Mucosa of descending colon (tissue), 3 donors: ENCODE measurements around the gene ARMC2. TPM values are rescaled to one million over a fixed set of nuclear protein-coding genes. Genes with fewer than 3 reads are reported as not detected.

Source experiments
- ATAC-seq: fragments of 200-7000 bp; cut with Tn5 transposase; one replicate; pipeline ENCODE4 v1.9.1; 2020; ENCODE audit warnings: mild to moderate bottlenecking, moderate library complexity
- DNase-seq, 3 donors: peaks; one replicate each; pipeline ENCODE4 v3.0.0-alpha.2; 2020
- H3K36me3 ChIP-seq: fragments of 200-600 bp; one replicate; pipeline ENCODE4 v1.8.0; 2021; ENCODE audit warnings: low read depth, mild to moderate bottlenecking
- H3K4me1 ChIP-seq: fragments of 200-600 bp; one replicate; pipeline ENCODE4 v1.8.0; 2021; ENCODE audit warnings: low read depth, mild to moderate bottlenecking
- H3K4me3 ChIP-seq: fragments of 200-600 bp; one replicate; pipeline ENCODE4 v1.8.0; 2021; ENCODE audit warnings: mild to moderate bottlenecking
- H3K9me3 ChIP-seq: fragments of 200-600 bp; one replicate; pipeline ENCODE4 v1.8.0; 2021; ENCODE audit warnings: mild to moderate bottlenecking
- intact Hi-C, 2 donors: fragments of 100-400 bp; cut with DNase I in 1 of 2; cut with micrococcal nuclease in 1 of 2; formaldehyde crosslinking; loops; one replicate each; pipeline versions ENCODE4 v1.11.0 to v1.11.1; 2022; cut with DNase I, micrococcal nuclease
- total RNA-seq, 3 donors: library from RNA; stranded (reverse); fragmentation: NEBNext Ultra II Directional in 2 of 3; extraction: Animal tissue kit (Norgen Biotek cat#: 25700) in 2 of 3; gene quantifications; one replicate each; pipeline versions ENCODE4 v1.2.1 to v1.2.4, GENCODE V29; 2021 to 2023
- TF ChIP-seq, protein P1 (sequence below): fragments of 200-600 bp; IDR thresholded peaks from one replicate; pipeline ENCODE4 v1.8.0; 2022; ENCODE audit warnings: antibody characterized with exemption, mild to moderate bottlenecking
- donor health status: DM: no; HTN: no; CAD: no; lungs with moderate emphysema.
- donor health status: DM: no; HTN: no; CAD: no.
- donor health status: DM: no; HTN: yes; CAD: no.

The ARMC2 gene
- total RNA-seq, 3 donors from 2014 or later: 3.5 to 5.5 (median 4.8) TPM

DNA sequence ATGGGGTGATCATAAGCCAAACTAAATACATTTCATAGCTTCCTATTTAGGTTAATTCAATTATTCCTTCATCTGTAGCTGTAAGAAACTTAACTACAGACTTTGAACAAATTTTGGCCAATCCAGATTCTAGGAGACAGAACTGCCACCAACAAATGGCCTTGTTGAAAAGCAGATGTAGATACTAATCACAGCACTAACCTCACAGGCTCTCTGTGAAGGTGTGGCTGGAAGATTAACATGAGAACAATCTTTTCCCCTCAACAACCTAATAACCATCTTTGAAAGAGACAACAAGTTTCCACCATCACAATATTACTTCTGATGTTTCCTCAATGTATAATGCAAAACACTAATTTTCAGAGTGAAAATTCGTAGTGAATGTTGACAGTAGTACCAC, 158.6 kb downstream of the ARMC2 start:
- H3K4me3 ChIP-seq: no peak overlapping the region
- intact Hi-C loops: no loop called here
- TF ChIP-seq, protein P1, sequence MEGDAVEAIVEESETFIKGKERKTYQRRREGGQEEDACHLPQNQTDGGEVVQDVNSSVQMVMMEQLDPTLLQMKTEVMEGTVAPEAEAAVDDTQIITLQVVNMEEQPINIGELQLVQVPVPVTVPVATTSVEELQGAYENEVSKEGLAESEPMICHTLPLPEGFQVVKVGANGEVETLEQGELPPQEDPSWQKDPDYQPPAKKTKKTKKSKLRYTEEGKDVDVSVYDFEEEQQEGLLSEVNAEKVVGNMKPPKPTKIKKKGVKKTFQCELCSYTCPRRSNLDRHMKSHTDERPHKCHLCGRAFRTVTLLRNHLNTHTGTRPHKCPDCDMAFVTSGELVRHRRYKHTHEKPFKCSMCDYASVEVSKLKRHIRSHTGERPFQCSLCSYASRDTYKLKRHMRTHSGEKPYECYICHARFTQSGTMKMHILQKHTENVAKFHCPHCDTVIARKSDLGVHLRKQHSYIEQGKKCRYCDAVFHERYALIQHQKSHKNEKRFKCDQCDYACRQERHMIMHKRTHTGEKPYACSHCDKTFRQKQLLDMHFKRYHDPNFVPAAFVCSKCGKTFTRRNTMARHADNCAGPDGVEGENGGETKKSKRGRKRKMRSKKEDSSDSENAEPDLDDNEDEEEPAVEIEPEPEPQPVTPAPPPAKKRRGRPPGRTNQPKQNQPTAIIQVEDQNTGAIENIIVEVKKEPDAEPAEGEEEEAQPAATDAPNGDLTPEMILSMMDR: no peak
- H3K4me1 ChIP-seq: peaks cover 29% of the 10 kb centered on the region
- H3K9me3 ChIP-seq: no peaks in the 10 kb centered on the region
- DNase-seq: no peak
- no peak for ATAC-seq
- no peaks in the 10 kb centered on the region for H3K36me3 ChIP-seq

DNA sequence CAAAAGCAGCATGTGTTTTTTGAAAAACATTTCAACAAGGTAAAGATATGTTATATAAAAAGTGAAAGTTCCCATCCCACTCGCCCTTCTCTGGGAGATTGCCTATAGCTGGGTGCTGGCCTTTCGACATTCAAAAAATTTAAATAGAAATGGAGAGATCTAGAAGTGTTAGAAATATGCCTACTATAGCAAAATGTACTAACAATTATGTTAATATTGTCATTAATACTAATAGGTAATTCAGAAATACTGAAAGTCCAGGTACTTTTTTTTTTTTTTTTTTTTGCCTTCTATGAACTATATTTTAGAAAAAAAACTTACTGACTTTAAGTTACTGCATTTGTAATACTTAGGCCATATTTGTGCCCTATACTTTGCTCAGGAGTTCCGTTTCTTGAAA, 159.3 kb downstream of the ARMC2 start:
- TF ChIP-seq, protein P1: no peak
- H3K4me1 ChIP-seq: peaks cover 22% of the 10 kb centered on the region
- DNase-seq (no peak), ATAC-seq (no peak)
- no peaks in the 10 kb centered on the region for H3K9me3 ChIP-seq
- no peak overlapping the region for H3K4me3 ChIP-seq
- no peaks in the 10 kb centered on the region for H3K36me3 ChIP-seq
- intact Hi-C loops: no loop called here

DNA sequence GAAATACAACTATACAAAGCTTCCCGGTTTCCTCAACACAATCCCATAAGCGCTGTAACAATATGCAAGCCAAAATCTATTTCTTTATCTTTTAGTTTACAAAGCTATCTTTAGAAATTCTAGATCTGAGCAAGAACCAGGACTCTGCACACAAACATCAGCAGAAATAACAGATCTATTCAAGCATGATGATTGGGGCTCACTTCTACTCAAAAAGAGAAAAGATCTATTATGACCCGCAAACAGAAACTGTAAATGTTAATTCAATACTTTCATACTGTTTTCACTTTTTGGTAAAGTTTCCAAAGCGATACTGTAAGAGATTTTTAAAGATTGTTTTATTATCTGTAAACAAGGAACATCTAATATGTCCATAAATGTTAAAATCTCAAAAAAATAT, 159.8 kb downstream of the ARMC2 start:
- H3K4me1 ChIP-seq: peaks cover 18% of the 10 kb centered on the region
- ATAC-seq (no peak), DNase-seq (no peak)
- H3K4me3 ChIP-seq: no peak overlapping the region
- TF ChIP-seq, protein P1: no peak
- intact Hi-C loops: no loop called here
- no peaks in the 10 kb centered on the region for H3K36me3 ChIP-seq
- H3K9me3 ChIP-seq: no peaks in the 10 kb centered on the region

DNA sequence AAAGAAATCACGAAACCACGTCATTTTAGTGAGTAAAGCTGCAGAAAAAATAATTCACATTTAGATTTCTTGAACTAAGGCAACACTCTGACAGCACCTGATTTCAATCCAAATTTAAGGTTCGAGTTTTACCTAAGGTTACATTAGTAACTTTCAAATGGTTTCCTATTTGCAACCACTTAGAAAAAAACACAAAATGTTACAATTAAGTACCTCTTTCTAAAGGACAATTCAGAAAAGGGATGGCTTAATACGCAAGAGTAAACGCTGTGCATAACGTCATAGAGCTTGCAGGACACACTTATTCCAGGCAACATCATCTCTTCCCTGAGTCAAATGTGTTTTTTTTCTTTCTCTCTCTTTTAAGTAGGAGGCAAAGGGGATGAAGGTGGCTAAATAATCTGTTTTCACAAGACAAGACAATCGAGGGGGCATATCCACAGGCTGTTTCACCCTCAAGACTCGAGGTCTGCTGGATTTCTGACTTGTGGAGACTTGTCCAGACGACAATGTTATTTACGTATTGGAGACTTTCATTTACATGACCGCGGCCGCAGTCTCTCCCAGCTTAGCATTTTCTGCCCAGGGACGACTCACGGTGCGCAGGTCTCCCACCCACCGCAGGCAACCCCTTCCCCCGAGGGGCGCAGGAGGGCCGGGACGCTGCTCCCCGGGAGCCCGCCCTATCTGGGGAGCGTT, 160.5 kb downstream of the ARMC2 start:
- TF ChIP-seq, protein P1: no peak
- intact Hi-C loops: no loop called here
- H3K36me3 ChIP-seq: no peaks in the 10 kb centered on the region
- H3K9me3 ChIP-seq: no peaks in the 10 kb centered on the region
- peak overlapping the region; percentile 84 for H3K4me3 ChIP-seq
- ATAC-seq (peak; percentile 47), DNase-seq (peak in 1 of 3 donors; percentile 65)
- peaks cover 18% of the 10 kb centered on the region for H3K4me1 ChIP-seq

DNA sequence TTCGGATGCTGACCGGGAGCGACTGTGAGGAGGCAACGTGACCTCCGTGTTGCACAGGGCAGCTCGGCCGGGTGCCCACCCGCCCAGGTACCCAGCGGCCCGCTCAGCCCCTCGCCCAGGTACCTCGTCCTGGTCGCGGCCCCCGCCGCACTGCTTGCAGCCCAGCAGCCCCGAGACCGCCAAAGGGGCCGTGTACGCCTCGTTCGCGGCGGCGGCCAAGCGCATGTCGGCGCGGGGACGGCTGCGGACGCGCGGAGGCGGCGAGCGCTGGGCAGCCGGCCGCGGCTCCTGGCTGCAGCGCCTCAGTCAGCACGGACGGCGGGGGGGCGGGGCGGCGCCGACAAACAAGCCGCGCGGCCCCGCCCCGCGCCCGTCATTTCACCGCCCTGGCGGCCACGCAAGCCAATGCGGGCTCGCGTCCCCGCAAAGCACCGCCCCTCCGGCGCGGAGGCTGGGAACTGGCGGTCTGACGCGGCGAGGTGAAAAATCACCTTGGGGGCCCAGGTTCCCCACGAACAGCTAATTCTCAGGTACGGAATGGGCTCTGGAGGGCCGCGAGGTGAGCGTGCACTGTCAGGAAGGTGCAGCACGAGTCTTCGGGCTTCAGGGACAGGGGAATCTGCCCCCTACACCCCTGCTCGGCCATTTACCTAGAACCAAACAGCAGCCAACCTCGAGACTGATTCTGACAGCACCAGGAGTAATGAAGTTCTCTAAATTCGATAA, 161.2 kb downstream of the ARMC2 start:
- Histone ChIP-seq H3K4me1 (peaks cover 18% of the 10 kb centered on the region), H3K9me3 (no peaks in the 10 kb centered on the region), H3K36me3 (no peaks in the 10 kb centered on the region), H3K4me3 (peak overlapping the region; percentile 84)
- ATAC-seq: peak; percentile 96
- TF ChIP-seq, protein P1: no peak
- peak; percentile 96 to 98 (median 97) for DNase-seq
- intact Hi-C loops: no loop called here
